Right lobe of liver (tissue), 6 donors: ENCODE measurements around the gene TCF12. TPM values are rescaled to one million over a fixed set of nuclear protein-coding genes. Genes with fewer than 3 reads are reported as not detected.

Source experiments
- ATAC-seq, 4 donors: fragments of 200-7000 bp; cut with Tn5 transposase; one replicate each; pipeline ENCODE4 v1.9.1; 2020; ENCODE audit warnings: mild to moderate bottlenecking in 4 of 4, moderate library complexity in 4 of 4
- DNase-seq, 3 donors: peaks; one replicate each; pipeline ENCODE4 v3.0.0-alpha.2; 2020
- H3K27ac ChIP-seq, 3 donors: fragments of 200-600 bp; one replicate each; pipeline ENCODE4 v1.8.0; 2022
- H3K27me3 ChIP-seq, 2 donors: fragments of 200-600 bp; one replicate each; pipeline ENCODE4 v1.8.0; 2022
- H3K36me3 ChIP-seq, 4 donors: fragments of 200-600 bp; sonication (generic) in 1 of 4; one replicate each; pipeline versions ENCODE4 v1.5.1 to v1.8.0; 2017 to 2022; ENCODE audit warnings: control low read depth in 1 of 4
- H3K4me1 ChIP-seq, 4 donors: fragments of 200-600 bp; sonication (generic) in 1 of 4; one replicate each; pipeline versions ENCODE4 v1.5.1 to v1.8.0; 2017 to 2022; ENCODE audit warnings: control low read depth in 1 of 4
- H3K4me3 ChIP-seq, 3 donors: fragments of 200-600 bp; one replicate each; pipeline ENCODE4 v1.8.0; 2022
- H3K9me3 ChIP-seq, 4 donors: fragments of 200-600 bp; sonication (generic) in 1 of 4; one replicate each; pipeline versions ENCODE4 v1.5.1 to v1.8.0; 2017 to 2022; ENCODE audit warnings: control low read depth in 1 of 4
- POLR2A ChIP-seq: fragments of 450-650 bp; IDR thresholded peaks from one replicate; pipeline ENCODE4 v1.6.1; 2017; ENCODE audit warnings: antibody characterized with exemption, mild to moderate bottlenecking
- WGBS: methylation state at CpG from one replicate; pipeline ENCODE4 v1.1.6; 2018; ENCODE audit warnings: low coverage, low lambda C conversion rate; ENCODE audit not compliant: insufficient coverage; ENCODE audit errors: missing lambda C conversion rate; 5-methylcytosine and 5-hydroxymethylcytosine counted together
- intact Hi-C, 2 donors: fragments of 100-400 bp; cut with DNase I; formaldehyde crosslinking; loops; one replicate each; pipeline versions ENCODE4 v1.11.2 to v1.14.1; 2022
- total RNA-seq, 6 experiments: library from RNA; depleted of rRNA in 2 of 6; stranded (reverse); fragments of >200 nt in 2 of 6; fragmentation: NEBNext Ultra II Directional in 3 of 6; extraction: Animal tissue kit (Norgen Biotek cat#: 25700) in 3 of 6; gene quantifications; one replicate each; pipeline versions ENCODE4 v1.1.0 to v1.2.4, GENCODE V29; 2016 to 2023
- TF ChIP-seq, protein P1 (sequence below), 4 donors: fragments of 200-600 bp in 3 of 4; fragments of 450-650 bp in 1 of 4; IDR thresholded peaks; one replicate each; pipeline versions ENCODE4 v1.5.1 to v1.8.0; 2016 to 2022; ENCODE audit warnings: antibody characterized with exemption in 4 of 4, mild to moderate bottlenecking in 2 of 4
- donor health status: DM: no; HTN: yes; CAD: no.
- donor health status: DM: no; HTN: no; CAD: no.
- donor health status: DM: no; HTN: no; CAD: no.
- donor health status: DM: no; HTN: yes; CAD: no.
- donor health status: DM: no; HTN: yes; CAD: no.

Gene TCF12
- total RNA-seq, 6 experiments from 2014 or later = 28.9 to 41.9 (median 35.3) TPM

DNA sequence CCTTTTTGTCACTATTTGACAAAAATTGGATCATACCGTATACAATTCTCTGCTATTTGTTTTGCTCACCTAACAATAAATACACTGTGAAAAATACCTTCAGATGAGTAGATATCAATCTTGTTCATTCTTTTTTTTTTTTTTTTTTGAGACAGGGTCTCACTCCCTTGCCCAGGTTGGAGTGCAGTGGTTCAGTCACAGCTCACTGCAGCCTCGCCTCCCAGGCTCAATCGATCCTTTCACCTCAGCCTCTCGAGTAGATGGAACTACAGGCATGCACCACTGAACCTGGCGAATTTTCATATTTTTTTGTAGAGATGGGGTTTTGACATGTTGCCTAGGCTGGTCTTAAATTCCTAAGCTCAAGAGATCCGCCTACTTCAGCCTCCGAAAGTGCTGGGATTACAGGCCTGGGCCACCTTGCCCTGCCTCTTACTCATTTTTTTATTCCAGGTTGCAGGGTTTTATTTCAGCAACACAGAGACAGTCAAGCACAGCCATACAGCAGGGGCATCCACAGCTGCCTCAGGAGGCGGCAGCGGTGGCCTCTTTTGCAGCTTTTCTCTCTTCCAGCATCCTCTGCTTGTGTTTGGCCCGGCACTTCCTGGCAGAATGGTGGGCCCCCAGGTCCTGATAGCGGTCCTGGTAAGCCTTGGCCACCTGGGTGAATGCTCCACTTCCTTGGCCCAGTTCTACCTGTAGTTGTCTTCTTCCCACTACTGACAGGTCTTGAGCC, 406.7 kb downstream of the TCF12 start:
- no peaks in the 10 kb centered on the region for H3K36me3 ChIP-seq
- H3K4me3 ChIP-seq = no peak overlapping the region
- H3K9me3 ChIP-seq = no peaks in the 10 kb centered on the region
- TF ChIP-seq, protein P1, sequence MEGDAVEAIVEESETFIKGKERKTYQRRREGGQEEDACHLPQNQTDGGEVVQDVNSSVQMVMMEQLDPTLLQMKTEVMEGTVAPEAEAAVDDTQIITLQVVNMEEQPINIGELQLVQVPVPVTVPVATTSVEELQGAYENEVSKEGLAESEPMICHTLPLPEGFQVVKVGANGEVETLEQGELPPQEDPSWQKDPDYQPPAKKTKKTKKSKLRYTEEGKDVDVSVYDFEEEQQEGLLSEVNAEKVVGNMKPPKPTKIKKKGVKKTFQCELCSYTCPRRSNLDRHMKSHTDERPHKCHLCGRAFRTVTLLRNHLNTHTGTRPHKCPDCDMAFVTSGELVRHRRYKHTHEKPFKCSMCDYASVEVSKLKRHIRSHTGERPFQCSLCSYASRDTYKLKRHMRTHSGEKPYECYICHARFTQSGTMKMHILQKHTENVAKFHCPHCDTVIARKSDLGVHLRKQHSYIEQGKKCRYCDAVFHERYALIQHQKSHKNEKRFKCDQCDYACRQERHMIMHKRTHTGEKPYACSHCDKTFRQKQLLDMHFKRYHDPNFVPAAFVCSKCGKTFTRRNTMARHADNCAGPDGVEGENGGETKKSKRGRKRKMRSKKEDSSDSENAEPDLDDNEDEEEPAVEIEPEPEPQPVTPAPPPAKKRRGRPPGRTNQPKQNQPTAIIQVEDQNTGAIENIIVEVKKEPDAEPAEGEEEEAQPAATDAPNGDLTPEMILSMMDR (IDR thresholded peaks at IDR 0.05) = no peak
- no peak for TF ChIP-seq POLR2A
- intact Hi-C loops = no loop called here
- H3K4me1 ChIP-seq = no peaks in the 10 kb centered on the region
- no peak for DNase-seq
- no peak for ATAC-seq
- WGBS = 86% methylated on average over 7 of the region's 11 CpGs
- H3K27me3 ChIP-seq = no peaks in the 10 kb centered on the region
- no peak overlapping the region for H3K27ac ChIP-seq

DNA sequence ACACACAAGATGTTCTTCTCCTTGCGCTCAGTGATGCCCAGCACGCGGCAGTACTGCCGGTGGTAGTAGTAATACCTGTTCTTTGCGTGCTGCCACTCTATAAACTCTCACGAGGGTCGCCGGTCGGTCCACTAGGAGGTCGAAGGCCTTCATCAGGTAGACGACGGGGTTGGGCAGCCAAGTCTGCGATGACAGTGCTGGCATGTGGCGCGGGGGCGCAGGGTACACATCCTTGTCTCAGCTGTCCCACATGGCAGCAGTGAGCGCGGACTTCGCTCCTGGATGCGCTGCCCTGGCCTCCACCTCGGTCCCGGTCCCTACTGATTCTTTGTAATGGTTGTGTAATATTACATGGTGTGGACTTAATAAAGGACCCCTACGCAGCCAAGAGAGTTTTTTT, 407.8 kb downstream of the TCF12 start:
- H3K9me3 ChIP-seq = no peaks in the 10 kb centered on the region
- intact Hi-C loops = no loop called here
- H3K27me3 ChIP-seq = no peaks in the 10 kb centered on the region
- WGBS = 85% methylated on average over 9 of the region's 23 CpGs
- H3K27ac ChIP-seq = no peak overlapping the region
- no peak for ATAC-seq
- H3K4me3 ChIP-seq = no peak overlapping the region
- DNase-seq = no peak
- H3K4me1 ChIP-seq = no peaks in the 10 kb centered on the region
- TF ChIP-seq, protein P1 (IDR thresholded peaks at IDR 0.05) = no peak
- TF ChIP-seq POLR2A = no peak
- no peaks in the 10 kb centered on the region for H3K36me3 ChIP-seq

DNA sequence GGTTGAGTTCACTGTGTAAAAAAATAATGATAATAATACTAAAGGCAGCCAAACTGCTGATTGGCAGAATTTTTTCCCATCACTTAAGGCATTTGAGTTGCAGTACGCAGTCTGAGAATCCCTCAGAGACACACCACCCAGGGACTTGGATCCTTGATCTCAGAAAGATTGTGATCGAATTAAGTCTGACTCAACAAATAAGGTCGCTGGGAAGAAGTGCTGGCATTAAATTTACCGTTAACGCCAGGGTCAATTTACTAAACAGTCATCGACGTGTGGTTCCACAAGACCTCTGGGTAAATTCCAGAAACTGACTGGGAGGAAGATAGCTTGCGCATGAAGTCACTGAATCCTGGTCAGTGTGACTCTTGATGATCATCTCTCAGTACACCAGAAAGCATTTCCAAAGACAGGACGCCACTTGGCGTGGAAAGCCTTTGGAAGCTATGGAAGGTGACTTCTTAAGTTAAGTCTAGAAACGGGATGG, 409.6 kb downstream of the TCF12 start:
- H3K4me1 ChIP-seq = no peaks in the 10 kb centered on the region
- TF ChIP-seq, protein P1 (IDR thresholded peaks at IDR 0.05) = no peak
- TF ChIP-seq POLR2A = no peak
- WGBS = 68% methylated on average over 10 of the region's 11 CpGs
- no peaks in the 10 kb centered on the region for H3K36me3 ChIP-seq
- H3K9me3 ChIP-seq = no peaks in the 10 kb centered on the region
- ATAC-seq = no peak
- DNase-seq = no peak
- intact Hi-C loops = no loop called here
- no peak overlapping the region for H3K4me3 ChIP-seq
- no peaks in the 10 kb centered on the region for H3K27me3 ChIP-seq
- no peak overlapping the region for H3K27ac ChIP-seq

DNA sequence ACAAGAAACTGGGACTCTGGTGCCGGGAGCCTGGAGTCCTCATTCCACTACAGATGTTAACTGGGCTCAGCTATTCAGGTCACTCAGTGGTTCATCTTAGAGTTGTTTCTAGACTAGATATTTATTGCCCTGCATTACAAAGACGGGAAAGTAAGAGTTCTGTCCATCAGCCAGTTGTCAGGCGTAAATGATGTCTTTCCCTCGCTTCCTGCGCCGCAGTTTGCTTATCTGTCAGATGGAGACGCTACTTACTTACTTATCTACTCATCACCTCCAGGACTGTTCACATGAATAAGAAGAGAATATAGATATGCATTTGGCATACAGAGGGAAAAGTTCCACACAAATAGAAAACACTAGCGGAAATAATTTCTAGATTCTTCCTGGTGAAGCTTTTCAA, 410.0 kb downstream of the TCF12 start:
- Histone ChIP-seq H3K4me1 (no peaks in the 10 kb centered on the region), H3K27ac (no peak overlapping the region), H3K4me3 (no peak overlapping the region), H3K36me3 (no peaks in the 10 kb centered on the region), H3K9me3 (no peaks in the 10 kb centered on the region), H3K27me3 (no peaks in the 10 kb centered on the region)
- WGBS = 84% methylated on average over 8 of the region's 8 CpGs
- intact Hi-C loops = no loop called here
- DNase-seq (no peak), ATAC-seq (no peak)
- no peak for TF ChIP-seq POLR2A
- TF ChIP-seq, protein P1 (IDR thresholded peaks at IDR 0.05) = no peak
